Peyer's patch (tissue), 4 donors: ENCODE data around the gene TMOD1. TPM values are rescaled to one million over a fixed set of nuclear protein-coding genes. Genes with fewer than 3 reads are reported as not detected.
"Not testable (repeated sequence)": the region's sequence is repeated elsewhere in the genome, so short reads cannot be mapped to it uniquely, and the experiment has no call there.

Source experiments
- DNase-seq, 3 donors: peaks; one replicate each; pipeline ENCODE4 v3.0.0-alpha.2; 2017 to 2019
- H3K27ac ChIP-seq, 4 donors: fragments of 200-600 bp; sonication (generic); one replicate each; pipeline ENCODE4 v1.5.1; 2016 to 2019
- H3K27me3 ChIP-seq, 2 donors: fragments of 200-600 bp; sonication (generic); one replicate each; pipeline ENCODE4 v1.5.1; 2019
- H3K36me3 ChIP-seq, 3 donors: fragments of 200-600 bp; sonication (generic); one replicate each; pipeline ENCODE4 v1.5.1; 2016 to 2019
- H3K4me1 ChIP-seq, 4 donors: fragments of 200-600 bp; sonication (generic); one replicate each; pipeline ENCODE4 v1.5.1; 2016 to 2019
- H3K4me3 ChIP-seq, 4 donors: fragments of 200-600 bp; sonication (generic); 1 replicate in 3 of 4; 2 replicates in 1 of 4; pipeline ENCODE4 v1.5.1; 2016 to 2019; ENCODE audit warnings: mild to moderate bottlenecking in 1 of 4
- H3K9me3 ChIP-seq, 4 donors: fragments of 200-600 bp; sonication (generic); one replicate each; pipeline ENCODE4 v1.5.1; 2016 to 2019; ENCODE audit warnings: mild to moderate bottlenecking in 1 of 4
- POLR2A ChIP-seq, 2 donors: fragments of 450-650 bp; IDR thresholded peaks; one replicate each; pipeline ENCODE4 v1.5.1; 2017; ENCODE audit warnings: antibody characterized with exemption in 2 of 2, mild to moderate bottlenecking in 2 of 2, moderate library complexity in 2 of 2
- total RNA-seq, 4 donors: library from RNA; depleted of rRNA; stranded (reverse); fragments of >200 nt; gene quantifications; one replicate each; pipeline ENCODE4 v1.1.0, GENCODE V29; 2016
- TF ChIP-seq, protein P1 (sequence below), 6 experiments: fragments of 450-650 bp in 4 of 6; fragments of 200-600 bp in 2 of 6; sonication (generic) in 1 of 6; IDR thresholded peaks; one replicate each; pipeline ENCODE4 v1.5.1; 2017 to 2019; ENCODE audit warnings: antibody characterized with exemption in 6 of 6, mild to moderate bottlenecking in 3 of 6, moderate library complexity in 1 of 6

Gene TMOD1
- total RNA-seq, 4 donors from 2014 or later = 2.6 to 15.7 (median 4.9) TPM

DNA sequence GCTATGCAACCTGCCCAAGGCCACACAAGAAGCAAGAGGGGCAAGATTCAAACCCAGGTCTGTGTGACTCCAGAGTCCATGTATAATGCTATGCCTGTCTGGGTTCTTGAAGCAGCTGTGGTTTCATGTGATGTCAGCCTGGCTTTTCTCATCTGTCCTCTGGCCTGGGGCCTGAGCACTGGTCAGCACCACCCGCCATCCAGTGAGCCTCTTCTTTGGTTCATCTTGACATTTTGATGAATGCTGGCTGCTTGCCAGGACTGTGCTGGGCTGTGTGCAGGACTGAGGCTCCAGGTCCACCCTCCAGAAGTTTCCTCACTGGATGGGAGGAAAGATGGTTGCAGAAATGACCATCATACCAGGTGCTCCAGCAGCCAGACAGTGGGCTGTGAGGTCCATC is 70.2 kb downstream of the TMOD1 start:
- H3K27me3 ChIP-seq = no peaks in the 10 kb centered on the region
- no peaks in the 10 kb centered on the region for H3K9me3 ChIP-seq
- no peaks in the 10 kb centered on the region for H3K36me3 ChIP-seq
- TF ChIP-seq POLR2A (IDR thresholded peaks at IDR 0.05) = no peak
- TF ChIP-seq, protein P1, sequence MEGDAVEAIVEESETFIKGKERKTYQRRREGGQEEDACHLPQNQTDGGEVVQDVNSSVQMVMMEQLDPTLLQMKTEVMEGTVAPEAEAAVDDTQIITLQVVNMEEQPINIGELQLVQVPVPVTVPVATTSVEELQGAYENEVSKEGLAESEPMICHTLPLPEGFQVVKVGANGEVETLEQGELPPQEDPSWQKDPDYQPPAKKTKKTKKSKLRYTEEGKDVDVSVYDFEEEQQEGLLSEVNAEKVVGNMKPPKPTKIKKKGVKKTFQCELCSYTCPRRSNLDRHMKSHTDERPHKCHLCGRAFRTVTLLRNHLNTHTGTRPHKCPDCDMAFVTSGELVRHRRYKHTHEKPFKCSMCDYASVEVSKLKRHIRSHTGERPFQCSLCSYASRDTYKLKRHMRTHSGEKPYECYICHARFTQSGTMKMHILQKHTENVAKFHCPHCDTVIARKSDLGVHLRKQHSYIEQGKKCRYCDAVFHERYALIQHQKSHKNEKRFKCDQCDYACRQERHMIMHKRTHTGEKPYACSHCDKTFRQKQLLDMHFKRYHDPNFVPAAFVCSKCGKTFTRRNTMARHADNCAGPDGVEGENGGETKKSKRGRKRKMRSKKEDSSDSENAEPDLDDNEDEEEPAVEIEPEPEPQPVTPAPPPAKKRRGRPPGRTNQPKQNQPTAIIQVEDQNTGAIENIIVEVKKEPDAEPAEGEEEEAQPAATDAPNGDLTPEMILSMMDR (IDR thresholded peaks at IDR 0.05) = no peak
- no peak overlapping the region for H3K27ac ChIP-seq
- DNase-seq = no peak
- H3K4me1 ChIP-seq = no peaks in the 10 kb centered on the region
- no peak overlapping the region for H3K4me3 ChIP-seq

DNA sequence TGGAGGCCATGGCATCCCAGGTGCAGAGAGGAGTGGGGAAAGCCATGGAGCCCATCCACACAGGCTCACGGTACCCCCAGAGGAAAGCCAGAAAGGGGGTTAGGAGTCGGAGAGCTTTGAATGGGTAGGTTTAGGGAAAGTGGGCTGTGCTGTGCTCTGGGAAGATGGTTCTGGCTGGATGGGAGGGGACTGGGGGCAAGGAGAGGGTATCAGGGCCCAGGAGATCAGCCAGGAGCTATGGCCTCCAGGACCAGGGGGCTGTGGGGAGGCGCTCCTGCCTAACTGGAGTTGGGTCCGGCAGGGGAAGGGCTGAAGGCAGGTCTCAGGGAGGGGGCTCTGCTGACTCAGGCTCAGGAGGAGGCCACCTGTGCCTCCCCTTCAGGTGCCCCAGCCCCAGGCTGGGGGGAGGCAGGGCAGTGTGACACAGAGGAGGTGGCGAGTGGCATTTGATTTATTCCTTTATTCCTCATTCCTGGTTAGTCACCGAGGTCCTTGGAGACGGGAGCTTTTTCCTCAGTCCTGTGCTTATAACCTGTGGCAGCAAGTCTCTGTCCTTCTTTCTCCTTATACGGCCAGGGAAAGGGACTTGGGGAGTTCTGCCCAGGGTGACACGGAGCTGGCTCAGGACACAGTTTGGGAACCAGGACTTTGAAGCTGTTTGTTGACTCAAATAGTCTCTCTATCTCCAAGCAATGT is 70.9 kb downstream of the TMOD1 start:
- H3K36me3 ChIP-seq = no peaks in the 10 kb centered on the region
- TF ChIP-seq, protein P1 (IDR thresholded peaks at IDR 0.05) = no peak
- no peak for TF ChIP-seq POLR2A (IDR thresholded peaks at IDR 0.05)

DNA sequence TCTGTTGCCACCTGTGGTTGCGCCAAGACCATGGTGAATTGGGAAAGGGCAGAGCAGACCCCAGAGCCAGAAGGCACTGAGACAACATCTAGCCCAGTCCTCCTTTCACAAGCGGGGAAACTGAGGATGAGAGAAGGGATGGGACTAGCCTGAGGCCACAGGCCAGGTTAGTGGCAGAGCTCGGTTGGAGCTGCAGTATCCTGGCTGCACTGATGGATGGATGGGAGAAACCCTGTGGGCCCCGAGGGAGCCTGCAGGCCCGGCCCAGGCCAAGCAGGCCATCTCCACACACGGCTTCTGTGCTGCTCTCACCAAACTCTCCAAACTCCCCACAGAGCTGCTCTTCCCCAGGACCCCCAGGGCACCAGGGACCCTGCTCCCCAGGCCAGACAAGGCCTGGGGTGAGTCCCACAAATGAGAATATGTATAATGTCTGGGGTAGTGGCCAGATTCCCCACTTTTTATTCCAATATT is 71.5 kb downstream of the TMOD1 start:
- DNase-seq = no peak
- H3K27ac ChIP-seq = no peak overlapping the region
- TF ChIP-seq, protein P1 (IDR thresholded peaks at IDR 0.05) = no peak
- no peak for TF ChIP-seq POLR2A (IDR thresholded peaks at IDR 0.05)
- H3K9me3 ChIP-seq = no peaks in the 10 kb centered on the region
- no peaks in the 10 kb centered on the region for H3K36me3 ChIP-seq
- H3K4me1 ChIP-seq = no peaks in the 10 kb centered on the region
- no peaks in the 10 kb centered on the region for H3K27me3 ChIP-seq
- no peak overlapping the region for H3K4me3 ChIP-seq

More for the DNA sequence above, 70.9 kb downstream of the TMOD1 start:
- Histone ChIP-seq H3K9me3 (no peaks in the 10 kb centered on the region), H3K27me3 (no peaks in the 10 kb centered on the region), H3K27ac (no peak overlapping the region), H3K4me3 (no peak overlapping the region), H3K4me1 (no peaks in the 10 kb centered on the region)
- no peak for DNase-seq

DNA sequence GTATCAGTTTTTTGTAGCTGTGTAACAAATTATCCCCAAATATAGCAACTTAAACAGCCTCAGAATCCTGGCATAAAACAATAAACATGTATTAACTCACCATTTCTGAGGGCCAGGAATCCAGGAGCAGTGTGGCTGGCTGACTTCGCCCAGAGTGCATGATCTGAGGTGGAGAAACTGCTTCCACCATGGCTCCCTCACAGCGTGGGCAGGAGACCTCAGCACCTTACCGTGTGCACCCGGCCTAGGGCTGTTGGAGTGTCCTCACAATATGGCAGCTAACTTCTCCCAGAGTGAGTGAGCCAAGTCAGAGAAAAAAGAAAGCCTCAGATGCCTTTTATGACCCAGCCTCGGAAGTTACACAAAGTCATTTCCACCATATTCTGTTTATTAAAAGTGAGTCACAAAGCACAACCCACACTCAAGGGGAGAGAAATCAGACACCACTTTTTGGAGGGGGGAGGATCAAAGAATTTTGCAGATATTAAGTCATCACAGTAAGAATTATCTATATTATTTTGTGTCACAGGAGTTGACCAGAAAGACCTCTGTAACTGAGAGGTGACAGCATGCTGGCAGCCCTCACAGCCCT is 72.1 kb downstream of the TMOD1 start:
- TF ChIP-seq, protein P1 (IDR thresholded peaks at IDR 0.05) = no peak
- TF ChIP-seq POLR2A (IDR thresholded peaks at IDR 0.05) = no peak
- no peak overlapping the region for H3K27ac ChIP-seq
- no peaks in the 10 kb centered on the region for H3K9me3 ChIP-seq
- H3K4me3 ChIP-seq = no peak overlapping the region
- no peaks in the 10 kb centered on the region for H3K27me3 ChIP-seq
- H3K36me3 ChIP-seq = no peaks in the 10 kb centered on the region
- DNase-seq = no peak
- no peaks in the 10 kb centered on the region for H3K4me1 ChIP-seq

DNA sequence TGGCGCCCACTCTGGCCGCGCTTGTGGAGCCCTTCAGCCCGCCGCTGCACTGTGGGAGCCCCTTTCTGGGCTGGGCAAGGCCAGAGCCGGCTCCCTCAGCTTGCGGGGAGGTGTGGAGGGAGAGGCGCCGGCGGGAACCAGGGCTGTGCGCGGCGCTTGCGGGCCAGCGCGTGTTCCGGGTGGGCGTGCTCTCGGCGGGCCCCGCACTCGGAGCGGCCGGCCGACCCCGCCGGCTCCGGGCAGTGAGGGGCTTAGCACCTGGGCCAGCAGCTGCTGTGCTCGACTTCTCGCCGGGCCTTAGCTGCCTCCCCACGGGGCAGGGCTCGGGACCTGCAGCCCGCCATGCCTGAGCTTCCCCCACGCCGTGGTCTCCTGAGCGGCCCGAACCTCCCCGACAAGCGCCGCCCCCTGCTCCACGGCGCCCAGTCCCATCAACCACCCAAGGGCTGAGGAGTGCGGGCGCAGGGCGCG is 72.7 kb downstream of the TMOD1 start:
- not testable (repeated sequence) for DNase-seq, H3K4me1 ChIP-seq, H3K4me3 ChIP-seq, H3K27me3 ChIP-seq, H3K36me3 ChIP-seq, H3K27ac ChIP-seq, H3K9me3 ChIP-seq

DNA sequence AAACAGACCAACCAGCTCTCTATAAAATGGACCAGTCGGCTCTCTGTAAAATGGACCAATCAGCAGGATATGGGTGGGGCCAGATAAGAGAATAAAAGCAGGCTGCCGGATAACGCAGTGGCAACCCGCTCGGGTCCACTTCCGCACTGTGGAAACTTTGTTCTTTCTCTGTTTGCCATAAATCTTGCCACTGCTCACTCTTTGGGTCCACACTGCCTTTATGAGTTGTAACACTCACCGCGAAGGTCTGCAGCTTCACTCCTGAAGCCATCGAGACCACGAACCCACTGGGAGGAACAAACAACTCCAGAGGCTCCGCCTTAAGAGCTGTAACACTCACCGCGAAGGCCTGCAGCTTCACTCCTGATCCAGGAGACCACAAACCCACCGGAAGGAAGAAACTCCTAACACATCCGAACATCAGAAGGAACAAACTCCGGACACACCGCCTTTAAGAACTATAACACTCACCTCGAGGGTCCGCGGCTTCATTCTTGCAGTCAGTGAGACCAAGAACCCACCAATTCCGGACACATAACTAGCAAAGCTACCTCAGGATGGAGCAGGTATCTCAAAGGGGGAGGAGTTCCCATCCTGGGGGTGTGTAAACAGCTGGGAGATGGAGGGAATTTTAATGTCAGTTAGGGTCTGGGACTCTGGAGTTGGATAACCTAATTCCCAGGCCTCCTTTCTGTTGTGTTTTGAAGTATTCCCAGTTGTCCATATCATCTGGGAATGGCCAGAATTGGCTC is 73.6 kb downstream of the TMOD1 start:
- Histone ChIP-seq H3K4me3 (peak overlapping the region; percentile 8 to 36 (median 22)), H3K27ac (peak overlapping the region in 2 of 4 donors; percentile 9 to 51)
- H3K27me3 ChIP-seq, H3K36me3 ChIP-seq, H3K4me1 ChIP-seq, H3K9me3 ChIP-seq: not testable (repeated sequence)
- DNase-seq = peak in 2 of 3 donors; percentile 25 to 57
